Keratinocyte (primary cell): ENCODE data around the gene SLC19A1. TPM values are rescaled to one million over a fixed set of nuclear protein-coding genes. Genes with fewer than 3 reads are reported as not detected.

ENCODE experiments used
- DNase-seq: peaks from one replicate; pipeline ENCODE4 v3.0.0-alpha.2; 2011; ENCODE audit warnings: low read depth, missing footprints, low spot score
- FAIRE-seq: peaks from 2 replicates; lab custom pipeline; 2011; peaks lifted over from hg19 to GRCh38; lab: Jason Lieb, UNC
- H2AFZ ChIP-seq: 2 replicates; pipeline ENCODE4 v1.6.0; 2012; ENCODE audit warnings: low read length, control low read depth, inconsistent platforms; ENCODE audit not compliant: control insufficient read depth
- H3K27ac ChIP-seq: 2 replicates; pipeline ENCODE4 v1.5.1; 2011; ENCODE audit warnings: low read length; ENCODE audit not compliant: control insufficient read depth, insufficient read depth
- H3K27me3 ChIP-seq: 3 replicates; pipeline ENCODE4 v1.6.0; 2011; ENCODE audit warnings: low read length; ENCODE audit not compliant: control insufficient read depth, insufficient read depth; ENCODE audit errors: extremely low read depth
- H3K36me3 ChIP-seq, 2 experiments: 2 replicates in 1 of 2; 3 replicates in 1 of 2; pipeline ENCODE4 v1.5.1; 2011; ENCODE audit warnings: low read length in 2 of 2, mild to moderate bottlenecking in 1 of 2; ENCODE audit not compliant: control insufficient read depth in 2 of 2, insufficient read depth in 2 of 2; ENCODE audit errors: extremely low read depth in 1 of 2
- H3K4me1 ChIP-seq: 3 replicates; pipeline ENCODE4 v1.5.1; 2011; ENCODE audit warnings: low read length; ENCODE audit not compliant: control insufficient read depth, insufficient read depth; ENCODE audit errors: extremely low read depth
- H3K4me2 ChIP-seq: 3 replicates; pipeline ENCODE4 v1.6.0; 2011; ENCODE audit warnings: low read depth, low read length; ENCODE audit not compliant: control insufficient read depth, insufficient read depth; ENCODE audit errors: extremely low read depth
- H3K4me3 ChIP-seq, 3 experiments: fragments of 200-600 bp in 1 of 3; sonication (generic) in 1 of 3; 2 replicates in 2 of 3; 3 replicates in 1 of 3; pipeline ENCODE4 v1.5.1; 2011 to 2016; ENCODE audit warnings: low read length in 3 of 3, mild to moderate bottlenecking in 3 of 3, control low read depth in 2 of 3, inconsistent platforms in 1 of 3, low read depth in 1 of 3, mixed read lengths in 1 of 3, mixed run types in 1 of 3, moderate library complexity in 1 of 3; ENCODE audit not compliant: control insufficient read depth in 2 of 3, insufficient read depth in 2 of 3; ENCODE audit errors: extremely low read depth in 1 of 3
- H3K79me2 ChIP-seq: 2 replicates; pipeline ENCODE4 v1.6.0; 2012; ENCODE audit warnings: low read length; ENCODE audit not compliant: control insufficient read depth, insufficient read depth
- H3K9ac ChIP-seq: 3 replicates; pipeline ENCODE4 v1.6.0; 2011; ENCODE audit warnings: low read length; ENCODE audit not compliant: control insufficient read depth, insufficient read depth; ENCODE audit errors: extremely low read depth
- H3K9me1 ChIP-seq: 3 replicates; pipeline ENCODE4 v1.6.0; 2011; ENCODE audit warnings: low read length; ENCODE audit not compliant: control insufficient read depth, insufficient read depth; ENCODE audit errors: extremely low read depth
- H3K9me3 ChIP-seq: 2 replicates; pipeline ENCODE4 v1.5.1; 2012; ENCODE audit warnings: low read depth, low read length; ENCODE audit not compliant: control insufficient read depth
- H4K20me1 ChIP-seq: 3 replicates; pipeline ENCODE4 v1.6.0; 2011; ENCODE audit warnings: low read length; ENCODE audit not compliant: control insufficient read depth, insufficient read depth; ENCODE audit errors: extremely low read depth
- EZH2 ChIP-seq: IDR thresholded peaks from one replicate; pipeline ENCODE4 v1.6.1; 2012; ENCODE audit warnings: inconsistent platforms, mild to moderate bottlenecking, low read length, moderate library complexity
- dilution Hi-C: fragments of 300-500 bp; cut with MboI; formaldehyde crosslinking; loops from one replicate; pipeline ENCODE4 v1.7.0; 2020; ENCODE audit warnings: low sequenced_read_pairs; ENCODE audit not compliant: extremely low pct_ligation_motif_present
- polyA plus RNA-seq, 5 experiments: library from polyadenylated mRNA; depleted of rRNA in 3 of 5; stranded (reverse) in 3 of 5; stranded (forward) in 1 of 5; unstranded in 1 of 5; fragments of >200 nt; gene quantifications; 1 replicate in 1 of 5; 2 replicates in 3 of 5; 3 replicates in 1 of 5; pipeline versions ENCODE4 v1.2.1 to v1.2.3, GENCODE V29; 2011 to 2012; ENCODE audit warnings: missing spikeins in 2 of 5, low read depth in 1 of 5, low replicate concordance in 1 of 5
- TF ChIP-seq, protein P1 (sequence below), 3 experiments: IDR thresholded peaks in 1 of 3; conservative IDR thresholded peaks in 1 of 3; optimal IDR thresholded peaks in 1 of 3; 2 replicates in 2 of 3; 3 replicates in 1 of 3; pipeline versions ENCODE3 to v1.5.1; 2011; ENCODE audit warnings: low read length in 3 of 3, mild to moderate bottlenecking in 3 of 3, moderate library complexity in 2 of 3, control low read depth in 1 of 3, inconsistent platforms in 1 of 3; ENCODE audit not compliant: insufficient read depth in 2 of 3; ENCODE audit errors: extremely low read depth in 1 of 3

Gene SLC19A1
- polyA plus RNA-seq, 1 donor (not counting 4 experiments of a cell fraction or from before 2014, with no cell fraction given), result 3.8 TPM

DNA sequence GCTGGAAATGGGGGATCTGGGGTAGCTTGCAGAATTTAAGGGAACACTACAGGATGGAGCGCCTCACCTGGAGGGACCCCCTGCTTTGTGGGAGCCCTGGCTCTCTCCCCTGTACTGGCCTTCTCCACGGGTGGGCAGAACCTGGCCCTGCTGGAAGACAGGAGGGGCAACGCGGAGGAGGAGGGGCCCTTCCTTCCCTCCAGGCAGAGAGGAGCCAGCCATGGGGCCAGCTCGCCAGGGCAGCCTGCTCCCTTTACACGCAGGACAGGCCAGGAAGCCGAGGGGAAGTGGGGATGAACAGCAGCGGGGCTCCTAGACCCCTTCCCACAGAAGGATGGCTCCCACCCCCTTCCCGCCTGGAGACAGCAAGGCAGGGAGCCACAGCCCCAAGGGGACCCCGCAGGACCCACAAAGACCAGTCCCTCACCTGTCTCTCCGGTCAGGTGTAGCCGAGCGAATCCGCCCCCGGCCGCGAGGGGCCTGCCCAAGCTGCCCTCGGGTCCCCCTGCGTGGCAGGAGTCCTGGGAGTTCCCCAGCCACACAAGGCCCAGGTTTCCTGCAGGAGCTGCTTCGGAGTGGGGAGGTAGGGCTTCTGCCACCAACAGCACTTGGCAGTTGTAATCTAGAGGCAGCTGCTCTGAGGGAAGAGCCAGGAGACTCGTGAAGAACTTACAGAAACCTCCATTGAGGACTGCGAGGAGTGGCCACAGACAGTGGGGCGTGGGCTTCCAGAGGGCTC, 1.6 kb upstream of the SLC19A1 start:
- H2AFZ ChIP-seq, result no peak overlapping the region
- H3K9me3 ChIP-seq, result no peaks in the 10 kb centered on the region
- TF ChIP-seq EZH2, result no peak
- TF ChIP-seq, protein P1, sequence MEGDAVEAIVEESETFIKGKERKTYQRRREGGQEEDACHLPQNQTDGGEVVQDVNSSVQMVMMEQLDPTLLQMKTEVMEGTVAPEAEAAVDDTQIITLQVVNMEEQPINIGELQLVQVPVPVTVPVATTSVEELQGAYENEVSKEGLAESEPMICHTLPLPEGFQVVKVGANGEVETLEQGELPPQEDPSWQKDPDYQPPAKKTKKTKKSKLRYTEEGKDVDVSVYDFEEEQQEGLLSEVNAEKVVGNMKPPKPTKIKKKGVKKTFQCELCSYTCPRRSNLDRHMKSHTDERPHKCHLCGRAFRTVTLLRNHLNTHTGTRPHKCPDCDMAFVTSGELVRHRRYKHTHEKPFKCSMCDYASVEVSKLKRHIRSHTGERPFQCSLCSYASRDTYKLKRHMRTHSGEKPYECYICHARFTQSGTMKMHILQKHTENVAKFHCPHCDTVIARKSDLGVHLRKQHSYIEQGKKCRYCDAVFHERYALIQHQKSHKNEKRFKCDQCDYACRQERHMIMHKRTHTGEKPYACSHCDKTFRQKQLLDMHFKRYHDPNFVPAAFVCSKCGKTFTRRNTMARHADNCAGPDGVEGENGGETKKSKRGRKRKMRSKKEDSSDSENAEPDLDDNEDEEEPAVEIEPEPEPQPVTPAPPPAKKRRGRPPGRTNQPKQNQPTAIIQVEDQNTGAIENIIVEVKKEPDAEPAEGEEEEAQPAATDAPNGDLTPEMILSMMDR (optimal IDR thresholded peaks at IDR 0.05 in 1 of 3, IDR thresholded peaks at IDR 0.05 in 1 of 3, conservative IDR thresholded peaks at IDR 0.05 in 1 of 3; ENCODE audit: extremely low read depth in 1 of 3, insufficient read depth in 2 of 3, low read length in 3 of 3), result no peak
- H3K9ac ChIP-seq, result no peak overlapping the region
- no peak overlapping the region for H3K4me2 ChIP-seq
- no peak overlapping the region for H3K27ac ChIP-seq
- DNase-seq (no peak), FAIRE-seq (no peak)
- no peak overlapping the region for H3K4me3 ChIP-seq
- H3K36me3 ChIP-seq, result peaks cover 0 to 4% of the 10 kb centered on the region in 2 experiments
- peaks cover 2% of the 10 kb centered on the region for H3K79me2 ChIP-seq
- H3K4me1 ChIP-seq, result peaks cover 10% of the 10 kb centered on the region
- dilution Hi-C loops, result no loop called here
- no peaks in the 10 kb centered on the region for H4K20me1 ChIP-seq
- H3K9me1 ChIP-seq, result no peaks in the 10 kb centered on the region
- no peaks in the 10 kb centered on the region for H3K27me3 ChIP-seq

DNA sequence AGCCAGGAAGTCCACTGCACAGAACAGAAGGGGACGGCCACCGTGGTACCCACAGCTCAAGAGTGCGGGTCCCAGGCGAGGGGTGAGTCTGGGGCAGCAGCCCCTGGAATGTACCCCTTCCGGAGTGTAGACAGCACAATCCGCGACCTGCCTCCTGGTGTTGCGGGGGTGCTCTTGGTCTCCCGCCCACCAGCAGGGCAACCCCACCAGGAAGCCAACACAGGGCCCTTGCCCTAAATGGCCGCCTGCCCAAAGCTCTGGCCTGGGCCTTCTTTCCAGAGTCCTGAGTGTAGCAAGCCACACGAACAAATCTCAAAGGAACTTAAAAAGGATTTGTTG, 1.1 kb upstream of the SLC19A1 start:
- no peak for FAIRE-seq
- H3K9ac ChIP-seq, result no peak overlapping the region

More for the DNA sequence above, 1.1 kb upstream of the SLC19A1 start:
- Histone ChIP-seq H2AFZ (no peak overlapping the region), H3K4me2 (no peak overlapping the region), H3K9me3 (no peaks in the 10 kb centered on the region), H4K20me1 (no peaks in the 10 kb centered on the region), H3K27ac (no peak overlapping the region), H3K27me3 (no peaks in the 10 kb centered on the region), H3K4me1 (peaks cover 10% of the 10 kb centered on the region), H3K4me3 (no peak overlapping the region), H3K9me1 (no peaks in the 10 kb centered on the region), H3K79me2 (peaks cover 3% of the 10 kb centered on the region), H3K36me3 (peaks cover 0 to 4% of the 10 kb centered on the region in 2 experiments)
- no peak for DNase-seq
- dilution Hi-C loops, result no loop called here
- no peak for TF ChIP-seq EZH2
- TF ChIP-seq, protein P1 (optimal IDR thresholded peaks at IDR 0.05 in 1 of 3, IDR thresholded peaks at IDR 0.05 in 1 of 3, conservative IDR thresholded peaks at IDR 0.05 in 1 of 3; ENCODE audit: extremely low read depth in 1 of 3, insufficient read depth in 2 of 3, low read length in 3 of 3), result no peak
